ENCODE measurements around the gene CYP4F8. TPM values are rescaled to one million over a fixed set of nuclear protein-coding genes. Genes with fewer than 3 reads are reported as not detected.

The CYP4F8 gene
- total RNA-seq, 2 experiments from 2014 or later, result not detected

DNA sequence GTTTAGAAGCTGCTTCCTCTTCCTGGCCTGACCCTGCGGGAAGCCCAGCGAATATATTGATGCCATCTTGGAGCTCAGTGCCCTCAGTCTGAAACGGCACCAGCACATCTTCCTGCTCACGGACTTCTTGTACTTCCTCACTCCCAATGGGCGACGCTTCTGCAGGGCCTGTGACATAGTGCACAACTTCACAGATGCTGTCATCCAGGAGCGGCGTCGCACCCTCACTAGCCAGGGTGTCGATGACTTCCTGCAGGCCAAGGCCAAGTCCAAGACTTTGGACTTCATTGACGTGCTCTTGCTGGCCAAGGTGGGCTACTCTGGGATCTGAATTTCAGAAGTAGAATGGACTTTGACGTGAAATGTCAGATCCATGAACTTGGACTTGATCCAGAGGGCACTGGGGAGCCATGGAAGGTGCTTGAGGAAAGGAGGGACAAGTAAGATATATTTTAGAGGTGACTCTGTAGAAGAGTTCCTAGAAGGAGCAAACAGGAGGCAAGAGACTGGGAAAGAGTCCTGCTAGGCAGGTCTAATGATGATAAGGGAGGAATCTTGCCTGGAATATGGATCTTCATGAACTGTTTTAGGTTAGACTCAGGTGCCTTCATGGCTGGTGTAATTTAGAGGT lies 38.4 kb upstream of the CYP4F8 start:
- ATAC-seq (ENCODE audit: poor library complexity), result no peak
- intact Hi-C loops (cut with DNase I, micrococcal nuclease), result no loop called here
- no peak for DNase-seq
- no peak overlapping the region for H3K27ac Mint-ChIP-seq
- CTCF ChIA-PET, result no interaction called here
- H3K36me3 Mint-ChIP-seq (ENCODE audit: low read depth), result no peaks in the 10 kb centered on the region
- H3K9me3 ChIP-seq (ENCODE audit: control insufficient read depth in 1 of 2, insufficient read depth in 1 of 2, low read length in 2 of 2), result peaks cover 0 to 3% of the 10 kb centered on the region in 2 experiments
- H3K27ac ChIP-seq (ENCODE audit: low read depth in 1 of 2, low read length in 2 of 2), result no peak overlapping the region
- H3K4me3 Mint-ChIP-seq, result no peak overlapping the region
- POLR2A ChIA-PET, result no interaction called here
- no peaks in the 10 kb centered on the region for H3K4me1 ChIP-seq (ENCODE audit: insufficient read depth, low read length)
- peaks cover 35% of the 10 kb centered on the region for H3K27me3 Mint-ChIP-seq
- no peaks in the 10 kb centered on the region for H3K4me1 Mint-ChIP-seq (ENCODE audit: low read depth)
- peaks cover 0 to 8% of the 10 kb centered on the region in 2 experiments for H3K27me3 ChIP-seq (ENCODE audit: control insufficient read depth in 1 of 2, insufficient read depth in 2 of 2, low read length in 2 of 2)
- no peak overlapping the region for H3K4me3 ChIP-seq (ENCODE audit: low read length)
- no peaks in the 10 kb centered on the region for H3K36me3 ChIP-seq (ENCODE audit: insufficient read depth, low read length)
- H3K9me3 Mint-ChIP-seq, result no peaks in the 10 kb centered on the region
- TF ChIP-seq, protein P1, sequence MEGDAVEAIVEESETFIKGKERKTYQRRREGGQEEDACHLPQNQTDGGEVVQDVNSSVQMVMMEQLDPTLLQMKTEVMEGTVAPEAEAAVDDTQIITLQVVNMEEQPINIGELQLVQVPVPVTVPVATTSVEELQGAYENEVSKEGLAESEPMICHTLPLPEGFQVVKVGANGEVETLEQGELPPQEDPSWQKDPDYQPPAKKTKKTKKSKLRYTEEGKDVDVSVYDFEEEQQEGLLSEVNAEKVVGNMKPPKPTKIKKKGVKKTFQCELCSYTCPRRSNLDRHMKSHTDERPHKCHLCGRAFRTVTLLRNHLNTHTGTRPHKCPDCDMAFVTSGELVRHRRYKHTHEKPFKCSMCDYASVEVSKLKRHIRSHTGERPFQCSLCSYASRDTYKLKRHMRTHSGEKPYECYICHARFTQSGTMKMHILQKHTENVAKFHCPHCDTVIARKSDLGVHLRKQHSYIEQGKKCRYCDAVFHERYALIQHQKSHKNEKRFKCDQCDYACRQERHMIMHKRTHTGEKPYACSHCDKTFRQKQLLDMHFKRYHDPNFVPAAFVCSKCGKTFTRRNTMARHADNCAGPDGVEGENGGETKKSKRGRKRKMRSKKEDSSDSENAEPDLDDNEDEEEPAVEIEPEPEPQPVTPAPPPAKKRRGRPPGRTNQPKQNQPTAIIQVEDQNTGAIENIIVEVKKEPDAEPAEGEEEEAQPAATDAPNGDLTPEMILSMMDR (IDR thresholded peaks at IDR 0.05), result no peak

DNA sequence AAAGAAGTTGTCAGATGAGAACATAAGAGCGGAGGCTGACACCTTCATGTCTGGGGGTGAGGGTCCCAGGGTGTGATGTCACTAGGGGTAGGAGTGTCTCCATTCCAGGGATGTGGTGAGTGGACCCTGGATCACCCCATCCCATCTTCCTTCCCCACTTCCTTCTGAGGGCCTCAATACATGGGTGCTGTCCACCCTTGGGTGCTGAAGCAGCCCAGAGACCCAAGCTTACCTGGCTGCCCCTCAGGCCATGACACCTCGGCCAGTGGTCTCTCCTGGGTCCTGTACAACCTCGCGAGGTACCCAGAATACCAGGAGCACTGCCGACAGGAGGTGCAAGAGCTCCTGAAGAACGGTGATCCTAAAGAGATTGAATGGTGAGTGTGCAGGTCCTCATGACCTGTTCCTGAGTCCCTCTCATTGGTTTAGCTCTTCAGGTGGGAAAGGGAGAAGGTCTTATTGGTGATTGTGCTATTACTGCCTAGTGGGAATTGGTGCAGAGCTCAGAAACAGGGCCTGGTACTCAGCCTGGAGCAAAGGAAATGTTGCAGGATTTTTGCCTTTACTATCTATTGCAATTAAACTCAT lies 37.7 kb upstream of the CYP4F8 start:
- intact Hi-C loops (cut with DNase I, micrococcal nuclease), result no loop called here
- Mint-ChIP-seq H3K4me1 (ENCODE audit: low read depth) (no peaks in the 10 kb centered on the region), H3K27me3 (peaks cover 29% of the 10 kb centered on the region), H3K36me3 (ENCODE audit: low read depth) (no peaks in the 10 kb centered on the region), H3K27ac (no peak overlapping the region), H3K4me3 (no peak overlapping the region), H3K9me3 (no peaks in the 10 kb centered on the region)
- POLR2A ChIA-PET, result no interaction called here
- CTCF ChIA-PET, result no interaction called here
- no peak overlapping the region for H3K27ac ChIP-seq (ENCODE audit: low read depth in 1 of 2, low read length in 2 of 2)
- peaks cover 0 to 3% of the 10 kb centered on the region in 2 experiments for H3K9me3 ChIP-seq (ENCODE audit: control insufficient read depth in 1 of 2, insufficient read depth in 1 of 2, low read length in 2 of 2)
- TF ChIP-seq, protein P1 (IDR thresholded peaks at IDR 0.05), result no peak
- H3K36me3 ChIP-seq (ENCODE audit: insufficient read depth, low read length), result no peaks in the 10 kb centered on the region
- H3K4me3 ChIP-seq (ENCODE audit: low read length), result no peak overlapping the region
- DNase-seq, result no peak
- no peaks in the 10 kb centered on the region for H3K4me1 ChIP-seq (ENCODE audit: insufficient read depth, low read length)
- H3K27me3 ChIP-seq (ENCODE audit: control insufficient read depth in 1 of 2, insufficient read depth in 2 of 2, low read length in 2 of 2), result peaks cover 0 to 6% of the 10 kb centered on the region in 2 experiments
- no peak for ATAC-seq (ENCODE audit: poor library complexity)

DNA sequence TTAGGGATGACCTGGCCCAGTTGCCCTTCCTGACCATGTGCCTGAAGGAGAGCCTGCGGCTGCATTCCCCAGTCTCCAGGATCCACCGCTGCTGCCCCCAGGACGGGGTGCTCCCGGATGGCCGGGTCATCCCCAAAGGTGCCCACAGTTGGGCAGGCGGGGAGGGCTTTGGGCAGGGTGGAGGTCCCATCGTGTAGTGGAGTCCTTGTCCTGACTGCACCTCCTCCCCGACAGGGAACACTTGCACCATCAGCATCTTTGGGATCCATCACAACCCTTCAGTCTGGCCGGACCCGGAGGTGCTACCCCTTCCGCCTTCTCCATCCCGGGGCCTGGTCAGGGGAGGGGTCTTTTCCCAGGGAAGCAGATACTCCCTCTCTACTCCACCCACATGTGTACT lies 31.7 kb upstream of the CYP4F8 start:
- peaks cover 8% of the 10 kb centered on the region for H3K4me1 ChIP-seq (ENCODE audit: insufficient read depth, low read length)
- H3K4me3 ChIP-seq (ENCODE audit: low read length), result no peak overlapping the region
- CTCF ChIA-PET, result no interaction called here
- H3K27ac Mint-ChIP-seq, result no peak overlapping the region
- POLR2A ChIA-PET, result no interaction called here
- no peaks in the 10 kb centered on the region for H3K36me3 ChIP-seq (ENCODE audit: insufficient read depth, low read length)
- no peaks in the 10 kb centered on the region for H3K36me3 Mint-ChIP-seq (ENCODE audit: low read depth)
- TF ChIP-seq, protein P1 (IDR thresholded peaks at IDR 0.05), result no peak
- peaks cover 12 to 14% of the 10 kb centered on the region in 2 experiments for H3K27me3 ChIP-seq (ENCODE audit: control insufficient read depth in 1 of 2, insufficient read depth in 2 of 2, low read length in 2 of 2)
- no peak overlapping the region for H3K4me3 Mint-ChIP-seq
- DNase-seq (peak in 1 of 14 experiments; percentile 8), ATAC-seq (ENCODE audit: poor library complexity) (no peak)
- peaks cover 6% of the 10 kb centered on the region for H3K4me1 Mint-ChIP-seq (ENCODE audit: low read depth)
- H3K9me3 ChIP-seq (ENCODE audit: control insufficient read depth in 1 of 2, insufficient read depth in 1 of 2, low read length in 2 of 2), result peaks cover 0 to 8% of the 10 kb centered on the region in 2 experiments
- no peaks in the 10 kb centered on the region for H3K9me3 Mint-ChIP-seq
- no peak overlapping the region for H3K27ac ChIP-seq (ENCODE audit: low read depth in 1 of 2, low read length in 2 of 2)
- intact Hi-C loops (cut with DNase I, micrococcal nuclease), result no loop called here
- peaks cover 32% of the 10 kb centered on the region for H3K27me3 Mint-ChIP-seq

All from CD4-positive, alpha-beta T cell (primary cell).